Spleen (tissue), 11 donors: ENCODE results near the gene GDAP1L1. TPM values are rescaled to one million over a fixed set of nuclear protein-coding genes. Genes with fewer than 3 reads are reported as not detected.

Source experiments
- DNase-seq: peaks from one replicate; pipeline ENCODE4 v3.0.0-alpha.2; 2020
- H3K27ac ChIP-seq, 8 donors: fragments of 200-600 bp; sonication (generic) in 7 of 8; 1 replicate in 4 of 8; 2 replicates in 4 of 8; pipeline versions ENCODE4 v1.5.0 to v1.8.0; 2016 to 2021; ENCODE audit warnings: inconsistent platforms in 4 of 8, mild to moderate bottlenecking in 4 of 8, moderate library complexity in 1 of 8
- H3K27me3 ChIP-seq, 7 donors: fragments of 200-600 bp; sonication (generic) in 6 of 7; replicated peaks in 1 of 7; 1 replicate in 4 of 7; 2 replicates in 3 of 7; pipeline versions ENCODE4 v1.5.0 to v1.8.0; 2016 to 2021; ENCODE audit warnings: inconsistent platforms in 3 of 7, mild to moderate bottlenecking in 1 of 7
- H3K36me3 ChIP-seq, 6 donors: fragments of 200-600 bp; sonication (generic) in 5 of 6; 1 replicate in 4 of 6; 2 replicates in 2 of 6; pipeline versions ENCODE4 v1.5.0 to v1.8.0; 2016 to 2021; ENCODE audit warnings: inconsistent platforms in 2 of 6
- H3K4me1 ChIP-seq, 6 donors: fragments of 200-600 bp; sonication (generic) in 5 of 6; 1 replicate in 3 of 6; 2 replicates in 3 of 6; pipeline versions ENCODE4 v1.5.0 to v1.8.0; 2016 to 2021; ENCODE audit warnings: inconsistent platforms in 3 of 6
- H3K4me3 ChIP-seq, 8 donors: fragments of 200-600 bp; sonication (generic) in 7 of 8; 1 replicate in 4 of 8; 2 replicates in 4 of 8; pipeline versions ENCODE4 v1.5.0 to v1.8.0; 2016 to 2021; ENCODE audit warnings: inconsistent platforms in 4 of 8, mild to moderate bottlenecking in 4 of 8, moderate library complexity in 2 of 8
- H3K9me3 ChIP-seq, 8 donors: fragments of 200-600 bp; sonication (generic) in 7 of 8; 1 replicate in 4 of 8; 2 replicates in 4 of 8; pipeline versions ENCODE4 v1.5.0 to v1.8.0; 2016 to 2021; ENCODE audit warnings: inconsistent platforms in 4 of 8
- POLR2A ChIP-seq, 3 donors: fragments of 450-650 bp; IDR thresholded peaks; one replicate each; pipeline ENCODE4 v1.5.1; 2017; ENCODE audit warnings: antibody characterized with exemption in 3 of 3, mild to moderate bottlenecking in 1 of 3
- POLR2AphosphoS5 ChIP-seq, 3 donors: sonication (generic); formaldehyde crosslinking; IDR thresholded peaks; one replicate each; pipeline ENCODE4 v1.5.1; 2017; ENCODE audit warnings: antibody characterized with exemption in 3 of 3
- WGBS, 5 donors: extraction: QIAGEN DNeasy Blood & Tissue Kit in 3 of 5; methylation state at CpG; one replicate each; pipeline versions ENCODE4 v1.1.5 to v1.1.7; 2013 to 2018; 5-methylcytosine and 5-hydroxymethylcytosine counted together
- intact Hi-C: fragments of 100-400 bp; cut with DNase I; formaldehyde crosslinking; loops from one replicate; pipeline ENCODE4 v1.15.0; 2023; ENCODE audit warnings: low total_unique reads
- polyA plus RNA-seq, 3 donors: library from polyadenylated mRNA; stranded (reverse); fragments of 200-250 nt; gene quantifications; one replicate each; pipeline ENCODE4 v1.2.1, GENCODE V29; 2013
- total RNA-seq, 7 donors: library from RNA; depleted of rRNA in 3 of 7; stranded (reverse); fragments of >200 nt in 3 of 7; fragmentation: NEBNext Ultra II Directional in 4 of 7; extraction: Animal tissue kit (Norgen Biotek cat#: 25700) in 4 of 7; gene quantifications; one replicate each; pipeline versions ENCODE4 v1.1.0 to v1.2.1, GENCODE V29; 2016 to 2021
- TF ChIP-seq, protein P1 (sequence below), 11 experiments: fragments of 200-600 bp in 7 of 11; fragments of 450-650 bp in 4 of 11; sonication (generic) in 4 of 11; IDR thresholded peaks in 8 of 11; conservative IDR thresholded peaks in 3 of 11; 1 replicate in 7 of 11; 2 replicates in 4 of 11; pipeline versions ENCODE4 v1.4.0 to v1.8.0; 2016 to 2021; ENCODE audit warnings: antibody characterized with exemption in 11 of 11, inconsistent platforms in 4 of 11, mild to moderate bottlenecking in 1 of 11
- donor health status: healthy with polysubstance abuse.
- donor health status: DM: no; HTN: no; CAD: no; lungs with moderate emphysema.
- donor health status: DM: no; HTN: no; CAD: no.
- donor health status: Bipolar disorder and iron deficiency.
- donor health status: healthy.
- donor health status: DM: no; HTN: no; CAD: no.
- donor health status: DM: yes; HTN: yes; CAD: no.

GDAP1L1 gene
- total and polyA plus RNA-seq, 10 donors = not detected

DNA sequence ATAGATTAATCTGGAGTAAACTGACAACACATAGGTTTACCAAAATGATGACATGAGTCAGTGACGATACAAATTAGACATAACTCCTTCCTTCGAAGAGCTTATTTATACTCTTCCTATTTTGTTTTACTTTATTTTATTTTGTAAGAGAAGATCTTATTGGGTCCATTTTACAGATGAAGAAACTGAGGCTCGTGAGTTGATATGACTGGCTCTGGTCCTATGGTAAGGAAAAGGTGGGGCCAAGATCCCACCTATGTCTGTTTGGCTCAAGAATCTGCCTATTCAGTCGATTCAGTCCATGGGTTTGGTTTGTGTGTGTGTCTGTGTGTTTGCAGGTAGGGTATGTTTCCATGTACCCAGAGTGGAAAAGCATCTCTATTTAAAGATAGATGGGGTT is 81.3 kb downstream of the GDAP1L1 start:
- no peak for DNase-seq
- Histone ChIP-seq H3K36me3 (no peaks in the 10 kb centered on the region), H3K9me3 (no peaks in the 10 kb centered on the region), H3K4me1 (peaks cover 0 to 11% (median 7%) of the 10 kb centered on the region in 6 donors), H3K27me3 (peaks cover 0 to 45% (median 6%) of the 10 kb centered on the region in 7 donors), H3K4me3 (no peak overlapping the region), H3K27ac (no peak overlapping the region)
- 80 to 93% (median 90%) methylated on average over 4 of the region's 4 CpGs for WGBS, 5 donors
- intact Hi-C loops = no loop called here
- no peak for TF ChIP-seq POLR2AphosphoS5 (IDR thresholded peaks at IDR 0.05)
- TF ChIP-seq, protein P1, sequence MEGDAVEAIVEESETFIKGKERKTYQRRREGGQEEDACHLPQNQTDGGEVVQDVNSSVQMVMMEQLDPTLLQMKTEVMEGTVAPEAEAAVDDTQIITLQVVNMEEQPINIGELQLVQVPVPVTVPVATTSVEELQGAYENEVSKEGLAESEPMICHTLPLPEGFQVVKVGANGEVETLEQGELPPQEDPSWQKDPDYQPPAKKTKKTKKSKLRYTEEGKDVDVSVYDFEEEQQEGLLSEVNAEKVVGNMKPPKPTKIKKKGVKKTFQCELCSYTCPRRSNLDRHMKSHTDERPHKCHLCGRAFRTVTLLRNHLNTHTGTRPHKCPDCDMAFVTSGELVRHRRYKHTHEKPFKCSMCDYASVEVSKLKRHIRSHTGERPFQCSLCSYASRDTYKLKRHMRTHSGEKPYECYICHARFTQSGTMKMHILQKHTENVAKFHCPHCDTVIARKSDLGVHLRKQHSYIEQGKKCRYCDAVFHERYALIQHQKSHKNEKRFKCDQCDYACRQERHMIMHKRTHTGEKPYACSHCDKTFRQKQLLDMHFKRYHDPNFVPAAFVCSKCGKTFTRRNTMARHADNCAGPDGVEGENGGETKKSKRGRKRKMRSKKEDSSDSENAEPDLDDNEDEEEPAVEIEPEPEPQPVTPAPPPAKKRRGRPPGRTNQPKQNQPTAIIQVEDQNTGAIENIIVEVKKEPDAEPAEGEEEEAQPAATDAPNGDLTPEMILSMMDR (IDR thresholded peaks at IDR 0.05 in 8 of 11, conservative IDR thresholded peaks at IDR 0.05 in 3 of 11) = no peak
- no peak for TF ChIP-seq POLR2A (IDR thresholded peaks at IDR 0.05)

Other genes starting within 250 kb of the GDAP1L1 start
- gene JPH2, start 60.1 kb upstream of the GDAP1L1 start, total RNA-seq = 1 to 10 TPM; 1.0 to 4.4 (median 1.3) TPM
- gene JPH2, start 60.1 kb upstream of the GDAP1L1 start, polyA plus RNA-seq = 1 to 10 TPM in 1 of 3 donors, under 1 TPM in 2; 0.50 to 2.7 (median 0.76) TPM
- 10 to 100 TPM; 28.5 to 42.0 (median 36.1) TPM for gene OSER1, start 36.5 kb upstream of the GDAP1L1 start, total RNA-seq
- 10 to 100 TPM; 36.9 to 47.0 (median 40.6) TPM for gene OSER1, start 36.5 kb upstream of the GDAP1L1 start, polyA plus RNA-seq
- 1 to 10 TPM; 3.4 to 5.7 (median 5.1) TPM for gene FITM2, start 63.9 kb downstream of the GDAP1L1 start, total RNA-seq
- gene FITM2, start 63.9 kb downstream of the GDAP1L1 start, polyA plus RNA-seq = 1 to 10 TPM; 1.0 to 1.6 (median 1.1) TPM
- gene R3HDML, start 89.7 kb downstream of the GDAP1L1 start, total RNA-seq = not detected
- gene R3HDML, start 89.7 kb downstream of the GDAP1L1 start, polyA plus RNA-seq = not detected
- gene HNF4A, start 108.4 kb downstream of the GDAP1L1 start, total RNA-seq = not detected
- under 1 TPM in 1 of 3 donors, not detected in 2; 0.03 TPM for gene HNF4A, start 108.4 kb downstream of the GDAP1L1 start, polyA plus RNA-seq
- 10 to 100 TPM; 11.1 to 16.3 (median 12.3) TPM for gene TTPAL, start 228.6 kb downstream of the GDAP1L1 start, total RNA-seq
- 1 to 10 TPM; 3.5 to 5.9 (median 3.7) TPM for gene TTPAL, start 228.6 kb downstream of the GDAP1L1 start, polyA plus RNA-seq